ENCODE measurements around the gene POU3F2.

- no peak for TF ChIP-seq CTCF (tag by site-specific recombination; IDR thresholded peaks at IDR 0.05)
- no peak for TF ChIP-seq ZBTB49 (tag by site-specific recombination; IDR thresholded peaks at IDR 0.05; ENCODE audit: low read depth)
- TF ChIP-seq BCL11B (tag by site-specific recombination; IDR thresholded peaks at IDR 0.05; ENCODE audit: low read depth) = 0 out of 2 replicates have a peak, but pooled peaks have one; percentile 21
- no peak for TF ChIP-seq ZNF155 (tag by site-specific recombination; IDR thresholded peaks at IDR 0.05)
- TF ChIP-seq TCF7L2 (IDR thresholded peaks at IDR 0.05; ENCODE audit: borderline replicate concordance, low read depth, low read length) = no peak; the same call in 1 of the 2 replicates
- TF ChIP-seq ZEB2 (tag by site-specific recombination; IDR thresholded peaks at IDR 0.05) = peak; percentile 64
- TF ChIP-seq ZFP37 (tag by site-specific recombination; IDR thresholded peaks at IDR 0.05) = no peak; the same call in 1 of the 2 replicates
- TF ChIP-seq PRDM4 (tag by site-specific recombination; IDR thresholded peaks at IDR 0.05) = 0 out of 2 replicates have a peak, but pooled peaks have one; percentile 37
- TF ChIP-seq ZNF114 (tag by site-specific recombination; IDR thresholded peaks at IDR 0.05) = no peak
- no peak for TF ChIP-seq SETDB1 (IDR thresholded peaks at IDR 0.05; ENCODE audit: insufficient read length, low read length)
- TF ChIP-seq MEIS1 (CRISPR knock-in tag; IDR thresholded peaks at IDR 0.05; ENCODE audit: borderline replicate concordance) = no peak
Measured at GRCh38 chr6:98834060-98835031, at the start of gene POU3F2.
